H9 (cell line): Measurements from ENCODE around the gene RASIP1. TPM values are rescaled to one million over a fixed set of nuclear protein-coding genes. Genes with fewer than 3 reads are reported as not detected.
"Not testable (repeated sequence)": the region's sequence is repeated elsewhere in the genome, so short reads cannot be mapped to it uniquely, and the experiment has no call there.

Experiments
- DNase-seq: peaks from one replicate; pipeline ENCODE4 v3.0.0-alpha.2; 2017
- H2AFZ ChIP-seq: one replicate; pipeline ENCODE4 v1.6.1; 2013; ENCODE audit warnings: mild to moderate bottlenecking, low read length, control low read depth, moderate library complexity
- H2AK5ac ChIP-seq: 2 replicates; pipeline ENCODE4 v1.6.1; 2013; ENCODE audit warnings: low read length, control low read depth, mixed read lengths; ENCODE audit not compliant: insufficient read length
- H2BK120ac ChIP-seq: one replicate; pipeline ENCODE4 v1.6.1; 2013; ENCODE audit warnings: low read depth, mild to moderate bottlenecking, low read length, control low read depth, inconsistent platforms; ENCODE audit not compliant: poor library complexity, severe bottlenecking
- H2BK12ac ChIP-seq: 2 replicates; pipeline ENCODE4 v1.6.1; 2013; ENCODE audit warnings: low read length, control low read depth, mixed read lengths, low read depth; ENCODE audit not compliant: insufficient read length
- H2BK15ac ChIP-seq: 2 replicates; pipeline ENCODE4 v1.6.1; 2013; ENCODE audit warnings: low read depth, low read length, control low read depth
- H2BK20ac ChIP-seq: one replicate; pipeline ENCODE4 v1.6.1; 2013; ENCODE audit warnings: low read depth, mild to moderate bottlenecking, low read length, control low read depth, inconsistent platforms; ENCODE audit not compliant: poor library complexity, severe bottlenecking
- H2BK5ac ChIP-seq: 2 replicates; pipeline ENCODE4 v1.6.1; 2013; ENCODE audit warnings: low read length, control low read depth, mixed read lengths; ENCODE audit not compliant: insufficient read length
- H3K14ac ChIP-seq: 2 replicates; pipeline ENCODE4 v1.6.1; 2013; ENCODE audit warnings: low read length, control low read depth; ENCODE audit not compliant: insufficient read depth
- H3K18ac ChIP-seq: 2 replicates; pipeline ENCODE4 v1.6.1; 2013; ENCODE audit warnings: low read depth, mild to moderate bottlenecking, mixed read lengths, low read length, control low read depth; ENCODE audit not compliant: insufficient read length
- H3K23ac ChIP-seq: 2 replicates; pipeline ENCODE4 v1.6.1; 2013; ENCODE audit warnings: low read length, control low read depth, mixed read lengths, low read depth; ENCODE audit not compliant: insufficient read length
- H3K23me2 ChIP-seq: 2 replicates; pipeline ENCODE4 v1.6.1; 2013; ENCODE audit warnings: low read depth, mild to moderate bottlenecking, mixed read lengths, low read length, control low read depth; ENCODE audit not compliant: insufficient read length, poor library complexity, severe bottlenecking
- H3K27ac ChIP-seq: 2 replicates; pipeline ENCODE4 v1.5.1; 2013; ENCODE audit warnings: low read length, control low read depth, mixed read lengths, low read depth; ENCODE audit not compliant: insufficient read length
- H3K27me3 ChIP-seq: 2 replicates; pipeline ENCODE4 v1.6.1; 2013; ENCODE audit warnings: low read length, control low read depth, inconsistent platforms; ENCODE audit not compliant: insufficient read depth
- H3K4ac ChIP-seq: 2 replicates; pipeline ENCODE4 v1.6.1; 2013; ENCODE audit warnings: low read depth, mild to moderate bottlenecking, control low read depth, inconsistent platforms, low read length, moderate library complexity
- H3K4me1 ChIP-seq: 2 replicates; pipeline ENCODE4 v1.6.1; 2013; ENCODE audit warnings: low read length, control low read depth, inconsistent platforms; ENCODE audit not compliant: insufficient read depth
- H3K4me2 ChIP-seq: 2 replicates; pipeline ENCODE4 v1.6.1; 2013; ENCODE audit warnings: low read length, control low read depth, mixed read lengths; ENCODE audit not compliant: insufficient read length, insufficient read depth
- H3K56ac ChIP-seq: 2 replicates; pipeline ENCODE4 v1.6.1; 2013; ENCODE audit warnings: low read depth, mild to moderate bottlenecking, mixed read lengths, low read length, control low read depth; ENCODE audit not compliant: insufficient read length
- H3K79me1 ChIP-seq: 2 replicates; pipeline ENCODE4 v1.6.1; 2013; ENCODE audit warnings: low read depth, mild to moderate bottlenecking, moderate library complexity, low read length, control low read depth, inconsistent platforms; ENCODE audit not compliant: insufficient read depth, poor library complexity, severe bottlenecking
- H3K79me2 ChIP-seq: 2 replicates; pipeline ENCODE4 v1.6.1; 2013; ENCODE audit warnings: low read length, control low read depth, inconsistent platforms; ENCODE audit not compliant: insufficient read depth
- H3K9ac ChIP-seq: 2 replicates; pipeline ENCODE4 v1.6.1; 2013; ENCODE audit warnings: low read length, control low read depth, mixed read lengths; ENCODE audit not compliant: insufficient read length; ENCODE audit errors: extremely low read depth
- H3K9me3 ChIP-seq: one replicate; pipeline ENCODE4 v1.6.1; 2013; ENCODE audit warnings: low read depth, low read length, inconsistent platforms; ENCODE audit not compliant: control insufficient read depth
- H3T11ph ChIP-seq: one replicate; pipeline ENCODE4 v1.6.1; 2013; ENCODE audit warnings: mild to moderate bottlenecking, low read length, control low read depth, inconsistent platforms
- H4K20me1 ChIP-seq: one replicate; pipeline ENCODE4 v1.6.1; 2013; ENCODE audit not compliant: control insufficient read depth, insufficient read length, insufficient read depth
- H4K5ac ChIP-seq: 2 replicates; pipeline ENCODE4 v1.6.1; 2013; ENCODE audit warnings: low read depth, mild to moderate bottlenecking, mixed read lengths, low read length, control low read depth; ENCODE audit not compliant: insufficient read length
- H4K8ac ChIP-seq: replicated peaks from 2 replicates; pipeline ENCODE4 v1.6.1; 2013; ENCODE audit warnings: low read length, control low read depth, mixed read lengths, low read depth; ENCODE audit not compliant: insufficient read length
- H4K91ac ChIP-seq: 2 replicates; pipeline ENCODE4 v1.6.1; 2013; ENCODE audit warnings: low read depth, mild to moderate bottlenecking, moderate library complexity, mixed read lengths, low read length, control low read depth; ENCODE audit not compliant: insufficient read length
- H3K27ac Mint-ChIP-seq, 3 experiments: 2 replicates in 2 of 3; 3 replicates in 1 of 3; pipeline ENCODE4 v1.8.0; 2020 to 2021; ENCODE audit warnings: mixed read lengths in 3 of 3, mild to moderate bottlenecking in 1 of 3, moderate library complexity in 1 of 3
- H3K27me3 Mint-ChIP-seq: 2 replicates; pipeline ENCODE4 v1.8.0; 2021; ENCODE audit warnings: low read depth, mild to moderate bottlenecking, moderate library complexity, mixed read lengths
- H3K36me3 Mint-ChIP-seq, 3 experiments: 2 replicates in 2 of 3; 3 replicates in 1 of 3; pipeline ENCODE4 v1.8.0; 2020 to 2021; ENCODE audit warnings: low read depth in 3 of 3, mixed read lengths in 3 of 3; ENCODE audit not compliant: insufficient read depth in 1 of 3
- H3K4me1 Mint-ChIP-seq, 2 experiments: 2 replicates each; pipeline ENCODE4 v1.8.0; 2020; ENCODE audit warnings: mixed read lengths in 2 of 2
- H3K4me3 Mint-ChIP-seq, 2 experiments: 2 replicates in 1 of 2; 3 replicates in 1 of 2; pipeline ENCODE4 v1.8.0; 2020 to 2021; ENCODE audit warnings: mild to moderate bottlenecking in 2 of 2, mixed read lengths in 2 of 2, moderate library complexity in 1 of 2
- H3K9me3 Mint-ChIP-seq, 2 experiments: 2 replicates in 1 of 2; 3 replicates in 1 of 2; pipeline ENCODE4 v1.8.0; 2020; ENCODE audit warnings: mild to moderate bottlenecking in 2 of 2, mixed read lengths in 2 of 2, moderate library complexity in 1 of 2
- CTCF ChIP-seq: fragments of 200-600 bp; sonication (generic); conservative IDR thresholded peaks from 3 replicates; pipeline ENCODE4 v1.8.0; 2021; ENCODE audit warnings: antibody characterized with exemption, mild to moderate bottlenecking
- WGBS: extraction: QIAGEN DNeasy Blood & Tissue Kit; methylation state at CpG from one replicate; pipeline ENCODE4 v1.1.7; 2013; ENCODE audit warnings: missing lambda C conversion rate, low lambda C conversion rate, mixed read lengths; ENCODE audit not compliant: insufficient read length; ENCODE audit errors: extremely low coverage; 5-methylcytosine and 5-hydroxymethylcytosine counted together
- total RNA-seq: library from RNA; stranded (reverse); gene quantifications from 2 replicates; pipeline ENCODE4 v1.2.1, GENCODE V29; 2021

The RASIP1 gene
- total RNA-seq, 1 experiment from 2014 or later: 2.4 TPM

- H3K36me3 Mint-ChIP-seq: peaks cover 4 to 10% (median 4%) of the 10 kb centered on the region in 3 experiments; a peak in 5 of 7 replicates
- peaks cover 9 to 12% of the 10 kb centered on the region in 2 experiments for H3K4me1 Mint-ChIP-seq
- H3K27ac ChIP-seq: no peak within 1 kb of the TSS
- H3K4me3 Mint-ChIP-seq: peak within 1 kb of the TSS; percentile 87 to 97
- DNase-seq: peak; percentile 85
- H3K9ac ChIP-seq: peak within 1 kb of the TSS; percentile 42
- H2BK20ac ChIP-seq: no peak within 1 kb of the TSS
- no peak within 1 kb of the TSS for H4K91ac ChIP-seq
- no peak within 1 kb of the TSS for H3K23ac ChIP-seq
- H3K23me2 ChIP-seq: peaks cover 14% of the 10 kb centered on the region
- H3K27ac Mint-ChIP-seq: peak within 1 kb of the TSS; percentile 90 to 96 (median 94)
- H3K4ac ChIP-seq: no peak within 1 kb of the TSS
- H3K27me3 Mint-ChIP-seq: peaks cover 3% of the 10 kb centered on the region
- H3K4me2 ChIP-seq: peak within 1 kb of the TSS; percentile 71
- no peak within 1 kb of the TSS for H2BK12ac ChIP-seq
- no peak within 1 kb of the TSS; the same call in 1 of the 2 replicates for H2BK15ac ChIP-seq
- no peaks in the 10 kb centered on the region for H4K20me1 ChIP-seq
- H2AK5ac ChIP-seq: no peak within 1 kb of the TSS
- H3K4me1 ChIP-seq: peaks cover 2% of the 10 kb centered on the region; the same call in 1 of the 2 replicates
- H3K18ac ChIP-seq: peak within 1 kb of the TSS; percentile 53
- H4K8ac ChIP-seq: no peak within 1 kb of the TSS
- no peak within 1 kb of the TSS for H2BK5ac ChIP-seq
- H2AFZ ChIP-seq: no peak within 1 kb of the TSS
- peak within 1 kb of the TSS; percentile 44; the same call in 1 of the 2 replicates for H3K14ac ChIP-seq
- no CpG with 5 or more reads among the region's 16 CpGs for WGBS
- H3K9me3 ChIP-seq: no peaks in the 10 kb centered on the region
- H2BK120ac ChIP-seq: no peak within 1 kb of the TSS
- no peaks in the 10 kb centered on the region for H3K79me1 ChIP-seq
- H3K27me3 ChIP-seq: no peaks in the 10 kb centered on the region
- H3K9me3 Mint-ChIP-seq: peaks cover 0 to 4% of the 10 kb centered on the region in 2 experiments; a peak in 2 of 5 replicates
- no peak within 1 kb of the TSS for H3K56ac ChIP-seq
- no peak for TF ChIP-seq CTCF
- H3T11ph ChIP-seq: no peak within 1 kb of the TSS
- no peaks in the 10 kb centered on the region for H3K79me2 ChIP-seq
- H4K5ac ChIP-seq: no peak within 1 kb of the TSS
These were observed 44.6 kb downstream of the RASIP1 start, which contains the start of gene FUT2 for GRCh38 chr19:48695743-48696352. Gene FUT2 (plus strand): TSS chr19:48695971. CDS start chr19:48702957, 6,986 bp downstream.

GRCh38 chr19:48693629-48694028 is 46.8 kb downstream of the RASIP1 start:
- H2BK120ac ChIP-seq, H3K27me3 ChIP-seq, H3K27ac Mint-ChIP-seq, H3K9me3 Mint-ChIP-seq, H4K20me1 ChIP-seq, H3K36me3 Mint-ChIP-seq, H4K8ac ChIP-seq, H3K4me1 ChIP-seq, H4K91ac ChIP-seq, H3K18ac ChIP-seq, H2AK5ac ChIP-seq, DNase-seq, H4K5ac ChIP-seq, H3K4me3 Mint-ChIP-seq, H3K14ac ChIP-seq, H2BK5ac ChIP-seq, H2AFZ ChIP-seq, H3K4ac ChIP-seq, H3K79me1 ChIP-seq, H2BK20ac ChIP-seq, H3K23ac ChIP-seq, H3K79me2 ChIP-seq, H3K27ac ChIP-seq, H3T11ph ChIP-seq, H3K4me2 ChIP-seq, H2BK12ac ChIP-seq, H3K9ac ChIP-seq, H3K27me3 Mint-ChIP-seq, H3K9me3 ChIP-seq, H2BK15ac ChIP-seq, H3K56ac ChIP-seq: not testable (repeated sequence)
- peaks cover 9 to 13% of the 10 kb centered on the region in 2 experiments for H3K4me1 Mint-ChIP-seq
- WGBS: no CpG with 5 or more reads among the region's 9 CpGs
- H3K23me2 ChIP-seq: peaks cover 14% of the 10 kb centered on the region
